Astrocyte (in vitro differentiated cells and primary cell): ENCODE data around the gene ADAMTS6. TPM values are rescaled to one million over a fixed set of nuclear protein-coding genes. Genes with fewer than 3 reads are reported as not detected.
"Not testable (repeated sequence)": the region's sequence is repeated elsewhere in the genome, so short reads cannot be mapped to it uniquely, and the experiment has no call there.

Source experiments
- DNase-seq: peaks from one replicate; pipeline ENCODE4 v3.0.0-alpha.2; 2010; ENCODE audit warnings: low read depth
- FAIRE-seq: peaks from 2 replicates; lab custom pipeline; 2011; peaks lifted over from hg19 to GRCh38; lab: Jason Lieb, UNC
- H2AFZ ChIP-seq: 2 replicates; pipeline ENCODE4 v1.6.0; 2012; ENCODE audit warnings: low read depth, low read length, inconsistent platforms
- H3K27ac ChIP-seq: 2 replicates; pipeline ENCODE4 v1.5.1; 2011; ENCODE audit warnings: low read depth, low read length, inconsistent platforms
- H3K27me3 ChIP-seq: 2 replicates; pipeline ENCODE4 v1.6.0; 2011; ENCODE audit warnings: low read length, inconsistent platforms; ENCODE audit not compliant: insufficient read depth
- H3K36me3 ChIP-seq: 2 replicates; pipeline ENCODE4 v1.5.1; 2011; ENCODE audit warnings: low read length, inconsistent platforms; ENCODE audit not compliant: insufficient read depth
- H3K4me1 ChIP-seq: 2 replicates; pipeline ENCODE4 v1.5.1; 2011; ENCODE audit warnings: low read length, inconsistent platforms; ENCODE audit not compliant: insufficient read depth
- H3K4me2 ChIP-seq: 2 replicates; pipeline ENCODE4 v1.6.0; 2012; ENCODE audit warnings: low read length, inconsistent platforms
- H3K4me3 ChIP-seq: 2 replicates; pipeline ENCODE4 v1.5.1; 2011; ENCODE audit warnings: low read depth, mild to moderate bottlenecking, low read length, inconsistent platforms; ENCODE audit not compliant: insufficient read depth
- H3K79me2 ChIP-seq: 2 replicates; pipeline ENCODE4 v1.6.0; 2012; ENCODE audit warnings: mild to moderate bottlenecking, low read length, inconsistent platforms; ENCODE audit not compliant: insufficient read depth
- H3K9ac ChIP-seq: 2 replicates; pipeline ENCODE4 v1.6.0; 2012; ENCODE audit warnings: mild to moderate bottlenecking, low read length, inconsistent platforms
- H3K9me3 ChIP-seq: 2 replicates; pipeline ENCODE4 v1.5.1; 2012; ENCODE audit warnings: low read depth, mild to moderate bottlenecking, low read length, inconsistent platforms; ENCODE audit not compliant: insufficient read depth
- H4K20me1 ChIP-seq: 2 replicates; pipeline ENCODE4 v1.6.0; 2012; ENCODE audit warnings: low read length, inconsistent platforms; ENCODE audit not compliant: insufficient read depth
- H3K27ac Mint-ChIP-seq: one replicate; pipeline ENCODE4 v1.8.0; 2021; ENCODE audit warnings: mild to moderate bottlenecking, mixed read lengths; ENCODE audit not compliant: unreplicated experiment
- H3K27me3 Mint-ChIP-seq: one replicate; pipeline ENCODE4 v1.8.0; 2021; ENCODE audit warnings: low read depth, mixed read lengths; ENCODE audit not compliant: unreplicated experiment
- H3K36me3 Mint-ChIP-seq: one replicate; pipeline ENCODE4 v1.8.0; 2021; ENCODE audit warnings: low read depth, mixed read lengths; ENCODE audit not compliant: unreplicated experiment
- H3K4me1 Mint-ChIP-seq: one replicate; pipeline ENCODE4 v1.8.0; 2021; ENCODE audit warnings: low read depth, mixed read lengths; ENCODE audit not compliant: unreplicated experiment
- H3K4me3 Mint-ChIP-seq: one replicate; pipeline ENCODE4 v1.8.0; 2021; ENCODE audit warnings: mild to moderate bottlenecking, moderate library complexity, mixed read lengths; ENCODE audit not compliant: unreplicated experiment
- H3K9me3 Mint-ChIP-seq: one replicate; pipeline ENCODE4 v1.8.0; 2021; ENCODE audit warnings: mild to moderate bottlenecking, mixed read lengths; ENCODE audit not compliant: unreplicated experiment
- CTCF ChIP-seq: IDR thresholded peaks from 2 replicates; pipeline ENCODE4 v1.5.1; 2011; ENCODE audit warnings: low read depth, mild to moderate bottlenecking, inconsistent platforms, low read length, moderate library complexity; ENCODE audit not compliant: insufficient read depth
- EZH2 ChIP-seq: IDR thresholded peaks from 2 replicates; pipeline ENCODE4 v1.6.1; 2012; ENCODE audit warnings: mild to moderate bottlenecking, low read length, inconsistent platforms; ENCODE audit not compliant: insufficient read depth
- total RNA-seq: library from RNA; stranded (reverse); gene quantifications from 2 replicates; pipeline ENCODE4 v1.2.1, GENCODE V29; 2021

ADAMTS6 gene
- total RNA-seq, 1 donor from 2014 or later = 27.7 TPM

GRCh38 chr5:65383859-65384258 is 97.9 kb downstream of the ADAMTS6 start:
- no peak overlapping the region for H3K4me3 Mint-ChIP-seq
- FAIRE-seq = no peak
- no peaks in the 10 kb centered on the region for H3K27me3 Mint-ChIP-seq
- H3K36me3 Mint-ChIP-seq = peaks cover 5% of the 10 kb centered on the region
- H3K36me3 ChIP-seq = peaks cover 5% of the 10 kb centered on the region
- H3K4me3 ChIP-seq = no peak overlapping the region
- no peak overlapping the region for H3K4me2 ChIP-seq
- no peaks in the 10 kb centered on the region for H3K27me3 ChIP-seq
- H3K27ac Mint-ChIP-seq = no peak overlapping the region
- peaks cover 5% of the 10 kb centered on the region for H3K79me2 ChIP-seq
- H3K27ac ChIP-seq = no peak overlapping the region
- peaks cover 2% of the 10 kb centered on the region for H3K4me1 Mint-ChIP-seq
- H3K4me1 ChIP-seq = peaks cover 5% of the 10 kb centered on the region
- no peaks in the 10 kb centered on the region for H3K9me3 Mint-ChIP-seq
- peaks cover 5% of the 10 kb centered on the region for H4K20me1 ChIP-seq
- no peak overlapping the region for H2AFZ ChIP-seq
- no peak overlapping the region for H3K9ac ChIP-seq
- DNase-seq = no peak
- no peaks in the 10 kb centered on the region for H3K9me3 ChIP-seq
- TF ChIP-seq EZH2 (no peak), CTCF (no peak)

GRCh38 chr5:65382582-65382981 is 99.1 kb downstream of the ADAMTS6 start:
- no peak overlapping the region for H3K27ac Mint-ChIP-seq
- no peak overlapping the region for H3K4me3 ChIP-seq
- TF ChIP-seq EZH2 = no peak
- TF ChIP-seq CTCF = no peak
- H3K27me3 ChIP-seq = no peaks in the 10 kb centered on the region
- H3K4me2 ChIP-seq = no peak overlapping the region
- H3K27me3 Mint-ChIP-seq = no peaks in the 10 kb centered on the region
- H3K79me2 ChIP-seq = peaks cover 5% of the 10 kb centered on the region
- H3K9ac ChIP-seq = no peak overlapping the region
- H4K20me1 ChIP-seq = peaks cover 5% of the 10 kb centered on the region
- no peak overlapping the region for H3K4me3 Mint-ChIP-seq
- DNase-seq (no peak), FAIRE-seq (no peak)
- H2AFZ ChIP-seq = no peak overlapping the region
- no peaks in the 10 kb centered on the region for H3K9me3 ChIP-seq
- peaks cover 2% of the 10 kb centered on the region for H3K4me1 Mint-ChIP-seq
- H3K27ac ChIP-seq = no peak overlapping the region
- H3K4me1 ChIP-seq = peaks cover 5% of the 10 kb centered on the region
- peaks cover 5% of the 10 kb centered on the region for H3K36me3 Mint-ChIP-seq
- H3K36me3 ChIP-seq = peaks cover 5% of the 10 kb centered on the region
- H3K9me3 Mint-ChIP-seq = no peaks in the 10 kb centered on the region

GRCh38 chr5:65370505-65370904 is 111.2 kb downstream of the ADAMTS6 start:
- not testable (repeated sequence) for H3K4me1 Mint-ChIP-seq, H3K79me2 ChIP-seq, H3K4me3 Mint-ChIP-seq

More at GRCh38 chr5:65370505-65370904, 111.2 kb downstream of the ADAMTS6 start:
- H3K27me3 Mint-ChIP-seq, H3K27ac Mint-ChIP-seq, H4K20me1 ChIP-seq, H3K9me3 ChIP-seq, H3K9ac ChIP-seq, H2AFZ ChIP-seq, DNase-seq, H3K9me3 Mint-ChIP-seq, H3K27ac ChIP-seq, H3K4me1 ChIP-seq, H3K36me3 ChIP-seq, H3K36me3 Mint-ChIP-seq, FAIRE-seq, H3K27me3 ChIP-seq, H3K4me3 ChIP-seq, H3K4me2 ChIP-seq: not testable (repeated sequence)
